AG04449 (cell line): ENCODE measurements around the gene AGT.
"Not testable (repeated sequence)": the region's sequence is repeated elsewhere in the genome, so short reads cannot be mapped to it uniquely, and the experiment has no call there.

Experiments
- CTCF ChIA-PET: fragments of 350-600 bp; formaldehyde crosslinking; extraction: SDS; loops from one replicate; lab custom pipeline; 2021; ENCODE audit warnings: antibody characterized with exemption; lab: Yijun Ruan, JAX
- POLR2A ChIA-PET: fragments of 400-600, 350-600 bp; formaldehyde crosslinking; extraction: SDS; loops from one replicate; lab custom pipeline; 2020; ENCODE audit warnings: antibody characterized with exemption, inconsistent platforms; lab: Yijun Ruan, JAX
- DNase-seq: peaks from one replicate; pipeline ENCODE4 v3.0.0-alpha.2; 2010; ENCODE audit warnings: low read depth, low spot score
- H3K4me3 ChIP-seq: 2 replicates; pipeline ENCODE4 v1.5.1; 2011; ENCODE audit warnings: low read depth, mild to moderate bottlenecking, control low read depth, low read length
- TF ChIP-seq, protein P1 (sequence below): IDR thresholded peaks from one replicate; pipeline ENCODE4 v1.5.1; 2011; ENCODE audit warnings: mild to moderate bottlenecking, moderate library complexity, low read length, control low read depth, inconsistent platforms; ENCODE audit not compliant: insufficient read depth; ENCODE audit errors: missing control alignments

The AGT gene

DNA sequence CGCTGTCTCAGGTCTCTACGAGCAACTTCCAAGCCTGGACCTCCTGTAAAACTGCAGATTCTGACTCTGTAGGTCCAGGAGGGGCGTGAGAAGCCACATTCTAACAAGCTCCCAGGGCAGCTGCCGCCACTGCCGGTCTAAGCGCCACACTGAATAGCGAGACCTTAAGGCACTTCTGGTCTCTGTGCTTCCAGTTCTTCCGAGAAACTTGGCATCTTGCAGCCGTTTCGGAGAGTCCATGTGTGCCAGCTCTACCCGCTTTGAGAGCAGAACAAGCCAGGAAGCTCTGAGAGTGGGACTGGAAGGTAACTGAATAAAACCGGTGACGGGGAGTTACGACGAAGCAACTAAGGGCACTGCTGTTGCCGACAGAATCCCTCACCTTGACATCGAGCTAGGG is 12.5 kb downstream of the AGT start:
- POLR2A ChIA-PET, result no interaction called here
- TF ChIP-seq, protein P1, sequence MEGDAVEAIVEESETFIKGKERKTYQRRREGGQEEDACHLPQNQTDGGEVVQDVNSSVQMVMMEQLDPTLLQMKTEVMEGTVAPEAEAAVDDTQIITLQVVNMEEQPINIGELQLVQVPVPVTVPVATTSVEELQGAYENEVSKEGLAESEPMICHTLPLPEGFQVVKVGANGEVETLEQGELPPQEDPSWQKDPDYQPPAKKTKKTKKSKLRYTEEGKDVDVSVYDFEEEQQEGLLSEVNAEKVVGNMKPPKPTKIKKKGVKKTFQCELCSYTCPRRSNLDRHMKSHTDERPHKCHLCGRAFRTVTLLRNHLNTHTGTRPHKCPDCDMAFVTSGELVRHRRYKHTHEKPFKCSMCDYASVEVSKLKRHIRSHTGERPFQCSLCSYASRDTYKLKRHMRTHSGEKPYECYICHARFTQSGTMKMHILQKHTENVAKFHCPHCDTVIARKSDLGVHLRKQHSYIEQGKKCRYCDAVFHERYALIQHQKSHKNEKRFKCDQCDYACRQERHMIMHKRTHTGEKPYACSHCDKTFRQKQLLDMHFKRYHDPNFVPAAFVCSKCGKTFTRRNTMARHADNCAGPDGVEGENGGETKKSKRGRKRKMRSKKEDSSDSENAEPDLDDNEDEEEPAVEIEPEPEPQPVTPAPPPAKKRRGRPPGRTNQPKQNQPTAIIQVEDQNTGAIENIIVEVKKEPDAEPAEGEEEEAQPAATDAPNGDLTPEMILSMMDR, result no peak
- CTCF ChIA-PET, result no interaction called here
- H3K4me3 ChIP-seq, result no peak overlapping the region
- no peak for DNase-seq

DNA sequence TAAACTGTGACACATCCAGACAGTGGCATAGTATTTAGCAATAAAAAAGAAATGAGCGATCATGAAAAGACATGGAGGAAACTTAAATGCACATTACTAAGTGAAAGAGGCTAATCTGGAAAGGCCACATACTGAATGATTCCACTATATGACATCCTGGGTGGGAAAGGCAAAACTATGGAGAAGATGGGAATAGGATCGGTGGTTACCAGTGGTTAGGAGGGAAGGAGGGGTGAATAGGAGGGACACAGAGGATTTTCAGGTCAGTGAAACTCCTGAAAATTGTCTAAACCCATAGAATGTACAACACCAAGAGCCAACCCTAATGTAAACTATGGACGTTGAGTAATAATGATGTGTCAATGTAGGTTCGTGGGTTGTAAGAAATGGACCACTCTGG is 13.8 kb downstream of the AGT start:
- DNase-seq, result no peak
- CTCF ChIA-PET, result no interaction called here
- no peak overlapping the region for H3K4me3 ChIP-seq
- POLR2A ChIA-PET, result no interaction called here
- TF ChIP-seq, protein P1, result no peak

DNA sequence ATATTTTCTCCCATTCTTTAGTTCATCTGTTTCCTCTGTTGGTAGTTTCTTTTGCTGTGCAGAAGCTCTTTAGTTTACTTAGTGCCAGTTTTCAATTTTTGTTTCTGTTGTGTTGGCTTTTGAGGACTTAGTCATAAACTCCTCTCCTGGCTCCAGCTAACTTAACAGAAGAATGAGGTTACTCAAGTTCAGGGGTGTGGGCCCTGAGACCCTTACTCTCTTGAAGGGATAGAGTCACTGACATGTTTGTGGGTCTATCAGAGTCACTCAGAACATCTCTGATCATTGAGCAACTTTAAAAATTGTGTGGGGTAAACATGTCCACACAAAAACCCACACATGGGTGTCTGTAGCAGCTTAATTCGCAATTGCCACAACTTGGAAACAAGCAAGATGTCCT is 14.2 kb downstream of the AGT start:
- CTCF ChIA-PET, result no interaction called here
- no peak for DNase-seq
- TF ChIP-seq, protein P1, result no peak
- H3K4me3 ChIP-seq, result no peak overlapping the region
- POLR2A ChIA-PET, result no interaction called here

DNA sequence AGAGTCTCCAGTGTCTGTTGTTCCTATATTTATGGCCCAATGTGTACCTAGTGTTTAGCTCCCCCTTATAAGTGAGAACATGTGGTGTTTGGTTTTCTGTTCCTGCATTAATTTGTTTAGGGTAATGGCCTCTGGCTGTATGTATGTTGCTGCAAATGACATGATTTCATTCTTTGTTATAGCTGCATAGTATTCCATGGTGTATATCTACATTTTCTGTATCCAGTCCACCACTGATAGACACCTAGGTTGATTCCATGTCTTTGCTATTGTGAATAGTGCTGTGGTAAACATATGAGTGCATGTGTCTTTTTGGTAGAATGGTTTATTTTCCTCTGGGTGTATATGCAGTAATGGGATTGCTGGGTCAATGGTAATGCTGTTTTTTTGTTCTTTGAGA is 15.0 kb downstream of the AGT start:
- CTCF ChIA-PET, POLR2A ChIA-PET: not testable (repeated sequence)

DNA sequence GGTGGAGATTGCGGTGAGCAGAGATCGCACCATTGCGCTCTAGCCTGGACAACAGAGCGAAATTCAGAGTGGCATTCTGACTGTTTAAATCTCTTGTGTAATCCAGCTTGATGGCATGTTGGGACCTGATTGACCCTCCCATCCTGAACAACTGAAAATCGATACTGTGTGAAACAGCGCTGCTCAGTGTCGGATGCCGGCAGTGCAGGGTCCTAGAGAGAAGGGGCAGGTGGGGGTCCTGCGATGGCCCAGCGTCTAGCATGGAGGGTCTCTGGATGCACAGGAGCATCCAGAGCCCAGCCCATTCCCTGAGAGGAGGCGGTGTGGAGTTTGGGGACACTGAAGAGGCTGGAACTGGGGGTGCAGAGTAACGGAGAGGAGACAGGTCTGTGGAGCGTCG is 15.8 kb downstream of the AGT start:
- CTCF ChIA-PET, result interaction anchor here (1.1 kb wide), 1 partner anchor 75 kb away, joined by 3 read pairs; no protein-coding TSS in a partner anchor

More for the DNA sequence above, 15.0 kb downstream of the AGT start:
- not testable (repeated sequence) for DNase-seq, H3K4me3 ChIP-seq

DNA sequence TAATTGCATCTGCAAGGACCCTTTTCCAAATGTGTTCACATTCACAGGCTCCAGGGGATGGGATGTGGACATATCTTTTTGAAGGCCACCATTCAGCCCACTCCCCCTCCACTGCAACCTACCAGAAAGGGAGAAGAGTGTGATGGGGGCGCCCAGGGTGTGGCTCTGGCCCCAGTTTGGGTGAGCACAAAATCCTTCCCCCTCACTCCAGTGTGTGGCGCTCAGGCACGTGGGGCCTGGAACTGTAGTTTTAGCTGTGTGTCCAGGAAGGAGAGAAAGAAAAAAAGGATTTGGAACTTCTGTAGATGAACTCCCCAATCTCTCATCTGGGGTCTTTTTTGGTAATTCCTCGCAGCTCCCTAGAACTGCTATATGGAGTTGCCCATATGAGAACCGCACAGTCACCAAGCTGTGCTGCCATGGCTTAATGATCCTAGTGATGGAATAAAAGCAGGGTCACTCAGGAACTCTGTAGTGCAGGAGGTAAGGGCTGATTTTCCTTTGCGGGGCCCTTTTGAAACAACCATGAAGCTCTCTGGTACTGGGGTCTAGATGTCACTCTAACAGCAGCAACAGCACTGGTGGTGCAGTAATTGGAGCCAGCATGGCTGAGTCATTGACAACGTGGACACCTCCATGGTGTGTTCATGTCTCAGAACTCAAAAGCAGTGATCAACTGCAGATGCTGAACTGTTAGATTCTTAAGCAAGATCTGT is 17.0 kb downstream of the AGT start:
- ChIA-PET CTCF (interaction anchor here (1.1 to 1.3 kb wide), 3 partner anchors 15 to 76 kb away, joined by 3 to 4 read pairs (median 3); no protein-coding TSS in a partner anchor), POLR2A (no interaction called here)
- TF ChIP-seq, protein P1, result no peak
- H3K4me3 ChIP-seq, result no peak overlapping the region
- no peak for DNase-seq

More for the DNA sequence above, 15.8 kb downstream of the AGT start:
- POLR2A ChIA-PET, result no interaction called here
- DNase-seq, result no peak
- H3K4me3 ChIP-seq, result no peak overlapping the region
- TF ChIP-seq, protein P1, result no peak
